GM19328 (cell line): ENCODE measurements around the gene CES2.
"Not testable (repeated sequence)": the region's sequence is repeated elsewhere in the genome, so short reads cannot be mapped to it uniquely, and the experiment has no call there.

Experiments used
- ATAC-seq: cut with Tn5 transposase; IDR thresholded peaks from one replicate; pipeline ENCODE4 v1.9.1; 2021; ENCODE audit warnings: mild to moderate bottlenecking, moderate library complexity; ENCODE audit not compliant: unreplicated experiment

CES2 gene, protein sequence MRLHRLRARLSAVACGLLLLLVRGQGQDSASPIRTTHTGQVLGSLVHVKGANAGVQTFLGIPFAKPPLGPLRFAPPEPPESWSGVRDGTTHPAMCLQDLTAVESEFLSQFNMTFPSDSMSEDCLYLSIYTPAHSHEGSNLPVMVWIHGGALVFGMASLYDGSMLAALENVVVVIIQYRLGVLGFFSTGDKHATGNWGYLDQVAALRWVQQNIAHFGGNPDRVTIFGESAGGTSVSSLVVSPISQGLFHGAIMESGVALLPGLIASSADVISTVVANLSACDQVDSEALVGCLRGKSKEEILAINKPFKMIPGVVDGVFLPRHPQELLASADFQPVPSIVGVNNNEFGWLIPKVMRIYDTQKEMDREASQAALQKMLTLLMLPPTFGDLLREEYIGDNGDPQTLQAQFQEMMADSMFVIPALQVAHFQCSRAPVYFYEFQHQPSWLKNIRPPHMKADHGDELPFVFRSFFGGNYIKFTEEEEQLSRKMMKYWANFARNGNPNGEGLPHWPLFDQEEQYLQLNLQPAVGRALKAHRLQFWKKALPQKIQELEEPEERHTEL

DNA sequence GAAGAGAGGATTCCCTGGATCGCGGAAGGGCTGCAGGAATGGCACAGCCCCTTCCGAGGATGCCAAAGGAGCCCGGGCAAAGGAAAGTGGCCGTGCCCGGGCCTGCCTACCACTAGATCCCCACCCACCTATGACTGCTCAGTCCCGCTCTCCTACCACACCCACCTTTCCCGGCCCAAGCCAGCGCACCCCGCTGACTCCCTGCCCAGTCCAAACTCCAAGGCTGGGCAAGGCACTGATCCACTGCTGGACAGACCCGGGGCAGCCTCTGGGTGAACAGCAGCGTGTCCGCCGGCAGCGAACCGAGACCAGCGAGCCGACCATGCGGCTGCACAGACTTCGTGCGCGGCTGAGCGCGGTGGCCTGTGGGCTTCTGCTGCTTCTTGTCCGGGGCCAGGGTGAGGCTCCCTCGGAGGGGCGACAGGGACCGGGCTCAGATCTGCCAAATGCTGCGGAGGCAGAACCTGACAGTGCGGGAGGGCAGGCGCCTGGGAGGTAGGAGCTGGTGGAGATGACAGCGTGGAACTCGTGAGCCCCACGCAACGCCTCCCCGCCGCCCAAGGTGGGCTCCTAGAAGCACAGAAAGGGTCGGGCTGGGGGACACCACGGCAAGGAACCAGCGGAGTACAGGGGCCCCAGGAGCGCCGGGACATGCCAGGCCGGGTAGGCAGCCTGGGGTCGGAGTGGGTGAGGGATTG, at the start of gene CES2:
Gene CES2, plus strand, starts transcription at position 203 of the 698 bp plus-strand sequence. Its CDS starts 120 bp downstream, at position 323.
- ATAC-seq = no peak

DNA sequence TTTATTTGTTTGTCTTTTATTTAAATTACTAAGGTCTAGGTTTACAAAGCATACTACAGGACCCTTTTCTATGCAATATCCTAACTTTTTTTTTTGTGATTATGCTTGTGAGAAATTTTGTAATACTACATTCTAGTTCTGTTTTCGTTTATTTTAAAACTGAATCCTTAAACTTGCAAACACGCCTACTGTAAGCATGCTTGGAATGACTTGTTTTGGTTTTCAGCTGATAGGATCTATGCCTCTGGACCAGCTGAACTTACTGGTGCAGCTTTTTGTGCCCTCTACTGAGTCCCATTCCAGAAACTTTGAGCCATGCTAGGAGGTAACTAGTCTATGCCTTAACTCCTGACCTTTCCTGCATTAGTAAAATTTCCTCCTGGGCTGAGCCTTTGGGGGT, 49.0 kb upstream of the CES2 start:
- ATAC-seq = no peak

DNA sequence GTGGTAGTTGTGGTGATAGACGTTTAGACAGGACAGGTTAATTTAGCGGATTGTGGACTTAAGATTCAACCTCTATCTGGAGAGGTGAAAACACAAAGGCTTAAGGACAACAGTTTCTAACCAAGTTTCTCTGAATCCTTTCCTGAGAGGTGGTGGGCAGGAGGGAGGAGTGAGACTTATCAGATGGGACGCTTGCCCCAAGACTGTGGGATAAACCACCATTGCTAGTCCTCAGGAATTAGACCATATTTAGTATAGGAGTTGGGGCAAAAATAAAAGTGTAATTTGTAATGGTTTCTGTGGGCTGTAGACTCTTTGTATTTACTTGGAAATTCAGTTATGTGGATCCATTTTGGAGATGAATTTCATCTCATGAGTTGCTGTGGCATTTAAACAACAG, 48.4 kb upstream of the CES2 start:
- ATAC-seq = no peak

DNA sequence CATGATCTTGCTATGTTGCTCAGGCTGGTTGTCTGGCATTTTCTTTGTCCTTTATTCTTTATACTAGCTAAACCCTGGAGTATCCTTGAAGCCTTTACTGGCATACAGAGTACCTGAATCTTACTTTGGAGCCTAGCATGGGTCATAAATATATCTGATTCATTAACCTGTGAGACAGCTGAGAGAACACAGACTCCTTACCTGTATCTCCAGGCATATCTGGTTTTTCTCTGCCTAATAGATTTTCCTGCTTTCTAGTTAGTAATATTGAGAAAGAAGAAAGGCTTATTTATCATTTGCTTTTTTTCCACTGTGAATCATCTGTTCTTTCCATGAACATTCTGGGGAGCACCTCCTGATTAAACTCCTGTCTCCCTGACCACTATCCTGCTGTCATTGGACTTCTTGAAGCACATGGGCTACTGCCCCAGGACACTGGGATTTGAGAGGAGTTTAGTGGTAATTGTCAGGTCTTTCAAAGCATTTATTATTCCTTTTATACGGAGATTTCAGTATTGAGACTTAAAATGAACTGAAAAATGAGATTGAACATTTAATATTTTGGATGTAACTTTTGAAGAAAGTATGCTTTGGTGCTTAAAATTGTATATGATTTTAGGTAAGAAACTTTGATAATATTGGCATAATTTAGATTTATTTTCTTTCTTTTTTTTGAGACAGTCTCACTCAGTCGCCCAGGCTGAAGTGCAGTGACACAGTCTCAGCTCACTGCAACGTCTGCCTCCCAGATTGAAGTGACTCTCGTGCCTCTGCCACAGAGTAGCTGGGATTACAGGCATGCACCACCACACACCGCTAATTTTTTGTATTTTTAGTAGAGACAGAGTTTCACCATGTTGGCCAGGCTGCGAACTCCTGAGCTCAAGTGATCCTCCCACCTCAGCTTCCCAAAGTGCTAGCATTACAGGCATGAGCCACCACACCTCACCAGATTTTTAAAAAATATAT, 46.4 kb upstream of the CES2 start:
- no peak for ATAC-seq

DNA sequence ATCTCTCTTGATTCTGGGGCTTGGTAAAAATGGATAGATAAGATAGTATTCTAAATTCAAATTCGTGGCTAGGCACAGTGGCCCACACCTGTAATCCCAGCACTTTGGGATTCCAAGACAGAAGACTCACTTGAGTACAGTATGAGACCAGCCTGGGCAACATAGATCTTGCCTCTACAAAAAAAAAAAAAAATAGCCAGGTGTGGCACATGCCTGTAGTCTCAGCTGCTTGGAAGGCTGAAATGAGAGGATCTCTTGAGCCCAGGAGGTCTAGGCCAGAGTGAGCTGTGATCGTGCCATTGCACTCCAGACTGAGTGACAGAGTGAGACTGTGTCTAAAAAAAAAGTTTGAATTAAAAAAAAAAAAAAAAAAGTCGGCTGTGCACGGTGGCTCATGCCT, 45.7 kb upstream of the CES2 start:
- no peak for ATAC-seq

DNA sequence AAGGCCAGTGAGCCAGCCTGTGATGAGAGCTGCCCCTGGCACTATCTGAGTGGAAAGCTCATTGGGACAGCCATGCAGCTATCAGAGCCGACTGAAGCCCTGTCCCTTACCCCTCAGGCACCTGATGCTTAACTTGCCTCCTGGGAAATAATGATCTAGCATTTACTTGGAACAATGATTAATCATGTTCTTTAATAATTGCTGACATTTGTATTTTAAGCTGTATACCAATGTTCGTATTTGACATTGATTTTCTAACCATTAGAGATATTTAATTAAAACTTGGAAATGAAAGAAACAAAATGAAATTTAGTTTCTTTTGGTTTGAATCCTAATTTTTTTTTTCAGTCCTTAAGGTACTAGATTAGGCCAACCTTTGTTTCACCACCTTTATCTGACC, 44.5 kb upstream of the CES2 start:
- ATAC-seq = no peak

DNA sequence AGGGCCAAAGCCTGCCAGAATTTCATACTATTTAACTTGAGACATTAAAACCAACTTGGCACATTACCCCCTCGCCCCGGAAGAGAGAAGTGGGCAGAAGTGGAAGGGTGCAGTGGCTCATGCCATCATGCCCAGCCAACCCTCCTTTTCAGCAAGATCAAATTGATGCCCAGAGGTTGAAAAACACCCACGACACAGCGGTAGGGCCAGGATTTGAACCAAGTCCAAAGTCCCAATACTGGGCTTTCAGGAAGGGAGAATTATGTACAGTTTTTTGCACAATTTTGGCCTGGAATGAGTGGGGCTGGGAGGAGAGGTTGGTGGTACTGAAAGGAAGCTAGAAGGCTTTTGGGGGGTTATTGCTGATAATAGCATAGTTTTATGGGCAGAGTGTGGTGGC, 44.0 kb upstream of the CES2 start:
- no peak for ATAC-seq

DNA sequence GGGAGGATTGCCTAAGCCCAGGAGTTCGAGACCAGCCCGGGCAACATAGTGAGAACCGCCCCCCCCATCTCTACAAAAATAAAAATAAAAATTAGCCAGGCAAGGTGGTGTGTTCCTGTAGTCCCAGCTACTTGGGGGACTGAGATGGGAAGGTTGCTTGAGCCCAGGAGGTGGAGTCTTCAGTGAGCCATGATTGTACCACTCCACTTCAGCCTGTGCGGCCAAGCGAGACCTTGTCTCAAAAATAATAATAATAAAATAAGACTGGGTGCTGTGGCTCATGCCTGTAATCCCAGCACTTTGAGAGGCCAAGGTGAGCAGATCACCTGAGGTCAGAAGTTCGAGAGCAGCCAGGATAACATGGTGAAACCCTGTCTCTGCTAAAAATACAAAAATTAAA, 43.5 kb upstream of the CES2 start:
- ATAC-seq = no peak

DNA sequence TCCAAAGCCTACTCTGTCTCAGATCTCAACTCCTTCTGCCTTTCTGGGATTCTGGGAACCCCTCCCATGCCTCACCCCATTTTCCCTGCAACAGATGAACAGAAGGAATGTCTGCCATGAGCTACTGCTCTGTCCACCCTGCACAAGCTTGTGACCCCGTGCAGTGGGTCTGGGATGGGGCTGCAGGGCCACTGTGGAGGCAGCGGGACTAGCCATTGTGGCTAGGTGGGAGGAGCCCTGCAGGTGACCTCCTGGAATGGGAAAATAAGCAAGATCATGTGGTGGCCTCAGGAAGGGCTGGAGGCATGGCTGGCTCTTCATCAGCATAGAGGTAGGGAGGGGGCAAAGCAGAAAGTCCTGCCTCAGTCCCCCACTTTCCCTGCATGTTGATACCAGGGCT, 41.3 kb upstream of the CES2 start:
- no peak for ATAC-seq

DNA sequence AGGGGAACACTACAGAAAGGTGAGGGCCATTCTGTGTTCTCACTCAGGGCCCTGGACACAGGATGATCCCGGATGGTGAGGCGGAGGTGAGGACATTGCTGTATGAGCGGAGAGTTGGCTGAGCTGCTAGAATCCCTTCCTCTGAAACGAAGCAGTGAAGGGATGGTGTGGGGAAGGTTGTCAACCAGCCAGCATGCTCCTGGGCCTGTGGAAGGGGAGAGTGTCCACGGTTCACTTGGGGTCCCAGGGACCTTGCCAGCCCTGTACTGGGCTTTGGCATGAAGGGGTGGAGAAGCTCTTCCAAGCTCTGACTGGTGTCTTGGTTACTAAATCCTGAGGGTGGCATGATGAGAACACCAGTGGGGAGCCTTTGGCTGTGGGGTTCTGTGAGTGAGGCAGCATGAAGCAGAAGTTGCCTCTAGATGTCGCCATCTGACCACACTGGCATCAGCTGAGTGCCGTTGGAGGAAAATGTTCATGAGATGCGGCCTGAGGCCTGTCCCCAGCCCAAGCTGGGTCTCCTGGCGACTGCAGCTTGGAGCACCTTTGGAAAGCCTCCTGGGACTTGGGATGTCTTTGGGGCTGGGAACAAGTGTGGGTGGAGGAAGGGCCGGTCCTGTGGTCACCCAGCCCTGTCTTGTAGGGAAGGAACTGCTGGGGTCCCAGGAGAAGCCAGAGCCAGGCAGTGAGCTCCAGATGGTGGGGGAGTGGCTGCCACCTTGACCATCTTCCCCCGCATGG, 40.2 kb upstream of the CES2 start:
- ATAC-seq = no peak

DNA sequence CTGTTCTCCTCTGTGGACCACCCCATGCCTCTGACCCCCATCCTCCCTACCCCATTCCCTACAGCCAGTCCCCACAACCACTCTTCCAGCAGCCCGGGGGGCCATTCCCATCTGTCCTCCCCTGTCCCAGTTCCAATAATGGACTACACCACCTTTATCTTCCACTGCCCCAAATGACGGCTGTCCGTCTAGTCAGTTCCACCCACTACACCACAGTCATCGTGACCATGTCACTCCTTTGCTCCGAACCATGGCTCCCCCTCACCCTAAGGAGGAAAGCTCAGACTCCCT, 39.7 kb upstream of the CES2 start:
- no peak for ATAC-seq

DNA sequence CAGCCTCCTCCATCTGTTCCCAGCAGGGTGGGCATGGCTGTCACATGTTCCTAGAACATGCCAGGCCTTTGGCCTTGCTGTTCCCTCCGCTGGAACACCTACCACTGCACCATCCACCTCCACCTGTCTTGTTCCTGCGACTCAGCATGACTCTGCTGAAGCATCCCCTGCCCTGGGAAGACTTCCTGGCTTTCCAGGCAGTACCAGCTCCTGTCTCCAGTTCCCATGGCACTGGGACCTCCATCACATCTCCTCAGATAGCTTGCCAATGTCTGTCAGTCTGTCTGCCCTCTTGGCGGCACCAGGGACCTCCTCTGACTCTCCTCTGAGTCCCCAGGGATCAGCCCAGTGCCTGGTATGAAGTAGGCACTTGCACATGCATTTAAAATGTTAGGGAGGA, 39.3 kb upstream of the CES2 start:
- no peak for ATAC-seq

DNA sequence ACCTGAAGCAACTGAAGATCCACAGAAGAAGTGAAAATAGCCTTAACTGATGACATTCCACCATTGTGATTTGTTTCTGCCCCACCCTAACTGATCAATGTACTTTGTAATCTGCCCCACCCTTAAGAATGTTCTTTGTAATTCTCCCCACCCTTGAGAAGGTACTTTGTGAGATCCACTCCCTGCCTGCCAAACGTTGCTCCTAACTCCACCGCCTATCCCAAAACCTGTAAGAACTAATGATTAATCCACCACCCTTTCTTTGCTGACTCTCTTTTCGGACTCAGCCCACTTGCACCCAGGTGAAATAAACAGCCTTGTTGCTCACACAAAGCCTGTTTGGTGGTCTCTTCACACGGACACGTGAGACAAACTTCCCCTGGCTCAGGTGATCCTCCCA, 38.6 kb upstream of the CES2 start:
- not testable (repeated sequence) for ATAC-seq

DNA sequence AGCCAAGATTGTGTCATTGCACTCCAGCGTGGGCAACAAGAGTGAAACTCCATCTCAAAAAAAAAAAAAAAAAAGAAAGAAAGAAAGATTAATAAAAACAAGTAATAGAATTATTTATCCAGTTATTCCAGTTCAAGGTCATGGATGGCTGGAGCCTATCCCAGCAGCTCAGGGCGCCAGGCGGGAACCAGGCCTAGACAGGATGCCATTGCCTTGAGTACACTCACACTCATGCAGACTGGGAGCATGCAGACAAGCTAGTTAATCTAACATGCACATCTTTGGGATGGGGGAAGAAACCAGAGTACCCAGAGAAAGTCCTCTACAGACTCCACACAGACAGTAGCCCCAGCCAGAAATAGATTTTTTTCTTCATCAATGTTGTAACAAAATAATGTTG, 37.1 kb upstream of the CES2 start:
- no peak for ATAC-seq

DNA sequence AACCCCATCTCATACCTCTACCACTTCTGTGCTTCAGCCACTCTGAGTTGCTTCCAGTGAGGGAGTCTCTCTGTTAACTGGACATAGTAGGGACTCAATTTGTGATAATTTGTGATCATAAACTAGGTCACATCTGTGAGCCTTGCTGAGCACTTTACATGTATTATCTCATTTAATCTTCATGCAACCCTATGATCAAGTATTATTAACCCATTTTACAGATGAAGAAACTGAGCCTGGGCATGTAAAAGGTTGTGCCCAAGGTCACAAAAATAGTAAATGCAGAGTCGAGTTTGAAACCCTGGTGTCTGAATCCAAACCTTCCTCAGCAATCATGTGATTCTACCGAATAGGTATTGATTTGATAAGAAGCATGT, 36.4 kb upstream of the CES2 start:
- no peak for ATAC-seq

DNA sequence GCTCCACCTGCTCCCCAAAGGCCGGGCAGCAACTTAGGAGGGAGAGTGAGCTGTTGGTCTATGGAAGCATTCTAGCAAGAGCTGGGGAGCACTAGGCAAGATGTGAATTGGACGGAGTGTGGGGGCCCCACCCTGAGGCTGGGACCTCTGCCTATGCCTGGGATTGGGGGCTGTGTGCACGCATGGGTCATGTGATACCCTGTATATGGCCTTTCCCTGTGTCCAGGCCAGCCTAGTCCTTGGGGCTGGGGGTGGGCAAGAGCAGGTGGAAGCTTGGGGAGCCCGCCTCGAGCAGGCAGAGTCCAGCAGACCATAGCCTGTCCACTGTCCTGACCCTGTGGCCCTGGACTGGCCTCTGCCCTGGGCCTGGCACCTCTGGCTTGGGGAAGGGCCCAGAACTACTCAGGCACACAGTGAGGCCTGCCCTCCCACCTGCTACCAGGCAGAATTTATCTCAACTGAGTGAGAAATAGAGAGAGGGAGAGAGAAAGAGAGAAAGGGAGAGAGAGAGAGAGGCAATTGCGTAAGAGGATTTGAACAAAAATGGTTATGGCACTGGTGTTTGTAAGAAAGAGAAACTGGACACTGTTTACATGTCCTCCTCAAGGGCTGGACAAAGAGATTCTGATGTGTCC, 35.9 kb upstream of the CES2 start:
- no peak for ATAC-seq

DNA sequence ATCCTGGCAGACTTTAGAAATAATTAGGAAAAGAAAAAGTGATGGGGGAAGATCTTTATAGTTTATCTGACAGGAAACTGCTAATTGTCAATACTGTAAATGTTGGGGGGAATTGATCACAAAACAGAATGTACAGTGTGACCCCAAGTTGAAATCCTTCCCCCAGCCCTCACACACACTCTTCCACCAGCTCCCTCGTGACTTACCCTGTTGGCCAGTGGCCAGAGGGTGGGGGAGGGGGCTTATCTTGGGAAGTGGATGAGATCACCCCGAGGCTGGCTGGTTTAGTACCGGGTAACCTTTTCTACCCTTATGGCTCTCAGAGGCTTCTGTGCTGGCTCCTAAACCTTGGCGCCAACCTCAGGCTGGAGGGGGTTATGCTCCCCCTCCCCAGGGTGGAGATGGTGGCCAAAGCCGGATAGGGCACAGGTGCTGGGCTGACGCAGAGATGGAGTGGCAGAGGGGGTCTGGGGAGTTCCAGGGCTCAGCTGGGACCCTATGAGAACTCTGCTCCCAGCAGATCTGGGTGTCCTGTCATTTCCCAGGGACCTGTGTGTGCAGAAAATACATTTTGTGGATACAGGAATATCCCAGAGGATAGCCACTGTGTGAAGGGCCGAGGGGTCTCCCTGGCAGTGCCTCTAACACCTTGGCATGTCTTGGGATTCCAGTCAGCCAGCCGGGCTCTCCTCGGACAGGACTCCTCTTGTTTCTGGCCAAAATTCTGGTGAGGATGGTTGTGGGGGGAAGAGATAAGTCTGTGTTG, 35.2 kb upstream of the CES2 start:
- no peak for ATAC-seq

DNA sequence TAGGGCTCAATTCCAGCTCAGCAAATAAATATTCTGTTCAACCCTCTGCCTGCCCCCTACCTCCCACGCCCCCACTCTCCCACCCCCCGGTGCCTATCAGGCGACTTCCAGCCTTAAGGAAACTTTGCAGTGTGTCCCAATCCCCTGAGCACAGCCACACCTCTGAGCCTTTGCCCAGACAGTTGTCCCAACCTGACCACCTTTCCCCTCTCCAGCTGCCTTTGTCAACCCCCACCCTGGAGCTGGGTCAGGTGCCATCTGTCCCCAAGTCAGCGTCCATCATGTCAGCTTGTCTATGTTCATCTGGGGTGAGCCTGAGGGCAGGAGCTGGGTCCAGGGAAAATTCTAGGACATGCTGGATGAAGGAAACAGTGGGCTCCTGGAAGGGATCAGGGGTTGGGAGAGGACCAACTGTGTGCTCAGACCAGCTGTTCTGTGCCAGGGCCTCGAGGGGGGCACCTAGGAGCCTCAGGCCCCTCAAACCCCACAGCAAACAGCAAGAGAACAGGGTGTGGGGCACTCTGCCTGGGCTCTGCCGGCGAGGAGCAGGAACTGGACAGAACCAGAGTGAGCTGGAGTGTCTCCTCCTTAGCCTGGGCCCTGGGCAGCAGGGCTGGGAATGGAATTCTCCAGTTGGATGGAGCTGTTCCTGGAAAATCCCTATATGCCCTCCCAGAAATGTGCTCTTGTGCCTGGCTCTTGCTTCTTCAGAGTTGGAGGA, 34.4 kb upstream of the CES2 start:
- ATAC-seq = no peak

DNA sequence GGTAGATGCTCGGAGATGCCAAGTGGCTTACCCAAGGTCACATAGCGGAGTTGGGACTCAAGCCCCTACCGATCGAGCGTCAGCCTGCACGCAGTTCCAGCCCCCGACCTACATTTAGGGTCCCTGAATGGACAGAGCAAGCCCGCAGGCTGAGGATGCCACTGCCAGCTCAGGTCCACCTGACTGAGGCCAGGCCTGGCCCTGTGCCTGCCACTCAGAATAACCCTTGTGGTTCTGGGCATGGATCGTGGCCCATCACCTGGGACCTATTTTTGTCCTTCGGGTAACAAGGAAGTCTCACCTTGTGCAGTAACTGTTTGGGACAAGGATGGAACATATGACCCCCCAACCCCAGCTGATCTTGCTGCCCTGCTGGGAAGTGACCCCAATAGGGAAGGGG, 33.7 kb upstream of the CES2 start:
- no peak for ATAC-seq
